HG02970 (cell line): ENCODE measurements around the gene SENP8.

Source experiments
- ATAC-seq: cut with Tn5 transposase; IDR thresholded peaks from one replicate; pipeline ENCODE4 v1.9.1; 2021; ENCODE audit warnings: mild to moderate bottlenecking, moderate library complexity, moderate number of reproducible peaks; ENCODE audit not compliant: unreplicated experiment, low FRiP score

SENP8 gene

GRCh38 chr15:72173864-72174550, 55.8 kb downstream of the SENP8 start:
- no peak for ATAC-seq

DNA sequence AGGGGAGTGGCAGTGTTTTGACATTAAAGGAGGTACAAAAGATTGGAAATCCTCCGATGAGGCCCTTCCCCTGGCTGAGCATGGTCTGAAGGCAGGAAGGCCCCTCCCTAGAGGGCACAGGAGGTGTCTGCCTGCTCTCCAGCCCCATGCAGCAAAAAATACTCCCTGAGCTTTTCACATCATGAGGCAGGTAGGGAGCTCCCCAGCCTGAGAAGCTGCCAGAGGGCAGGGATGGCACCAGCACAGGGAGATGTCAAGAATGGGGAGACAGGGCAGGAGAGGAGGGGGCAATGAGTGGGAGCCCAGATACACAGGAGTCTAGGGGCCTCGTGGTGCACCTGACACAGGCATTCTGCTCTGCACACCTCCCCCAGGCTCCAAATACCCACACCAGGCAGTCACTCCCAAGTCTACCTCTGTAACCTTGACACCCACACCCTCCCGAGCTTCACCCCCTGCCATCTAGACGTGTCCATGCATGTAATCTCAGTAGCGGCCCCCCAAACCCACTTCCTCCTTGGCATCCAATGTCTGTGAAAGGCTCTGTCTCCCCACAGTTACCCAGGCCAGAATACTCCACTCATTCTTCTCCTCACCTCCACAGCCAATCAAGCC, 56.5 kb downstream of the SENP8 start:
- no peak for ATAC-seq

DNA sequence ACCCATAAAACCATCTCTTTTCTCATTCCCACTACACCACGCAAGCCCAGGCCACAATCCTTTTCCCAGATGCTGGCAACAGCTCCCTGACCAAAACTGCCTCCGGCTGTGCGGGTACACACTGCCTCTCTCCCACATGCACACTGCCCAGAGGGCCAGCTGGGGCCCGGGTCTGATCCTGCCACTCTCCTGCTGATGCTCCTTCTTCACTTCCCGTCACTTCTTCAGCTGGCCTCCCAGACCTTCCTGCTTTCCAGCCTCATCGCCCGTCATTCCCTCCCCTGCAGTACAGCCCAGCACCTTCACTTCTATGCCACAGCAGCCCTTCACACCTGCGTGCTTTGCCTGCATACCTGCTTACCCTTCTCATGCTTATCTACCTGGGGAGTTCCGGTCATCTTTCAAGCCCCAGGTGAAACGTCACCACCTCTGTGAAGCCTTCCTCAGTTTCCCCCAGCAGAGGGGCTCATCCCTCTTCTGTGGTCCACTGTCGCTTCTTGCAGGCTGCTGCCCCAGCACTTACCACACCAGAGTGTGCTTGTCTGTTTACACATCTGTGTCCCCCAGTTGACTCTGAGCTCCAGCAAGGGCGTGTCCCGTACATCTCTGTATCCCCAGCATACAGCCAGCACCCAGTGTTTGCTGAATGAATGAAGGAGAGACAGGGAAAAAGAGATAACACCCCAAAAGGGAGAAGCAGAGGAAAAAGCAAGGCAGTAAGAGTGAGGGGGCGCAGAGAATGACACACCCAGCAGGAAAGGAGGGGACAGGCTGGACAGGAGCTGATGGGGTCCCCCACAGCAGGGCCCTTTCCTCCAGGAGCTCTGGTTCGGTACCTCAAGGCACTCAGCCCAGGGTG, 57.2 kb downstream of the SENP8 start:
- no peak for ATAC-seq

DNA sequence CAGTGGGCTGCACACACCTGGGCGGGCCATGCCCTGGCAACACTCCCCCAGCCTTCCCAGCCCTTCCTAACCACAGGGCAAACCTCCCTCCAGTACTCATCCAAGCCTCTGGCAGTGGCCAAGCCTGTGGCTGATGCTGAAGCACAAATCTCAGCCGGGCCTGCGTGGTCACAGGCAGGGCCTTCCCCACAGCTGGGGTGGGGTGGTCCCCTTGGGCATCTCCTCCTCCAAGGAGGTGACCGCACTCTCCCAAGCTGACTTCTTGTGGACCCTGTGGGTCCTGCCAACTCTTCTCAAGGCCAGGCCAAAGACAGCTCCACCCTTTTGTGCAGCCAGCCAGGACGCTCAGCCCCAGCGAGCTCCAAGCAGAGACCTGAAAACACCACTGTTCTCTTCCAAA, 58.0 kb downstream of the SENP8 start:
- ATAC-seq: no peak

- ATAC-seq: no peak
These were observed 58.5 kb downstream of the SENP8 start for GRCh38 chr15:72176743-72177142.

DNA sequence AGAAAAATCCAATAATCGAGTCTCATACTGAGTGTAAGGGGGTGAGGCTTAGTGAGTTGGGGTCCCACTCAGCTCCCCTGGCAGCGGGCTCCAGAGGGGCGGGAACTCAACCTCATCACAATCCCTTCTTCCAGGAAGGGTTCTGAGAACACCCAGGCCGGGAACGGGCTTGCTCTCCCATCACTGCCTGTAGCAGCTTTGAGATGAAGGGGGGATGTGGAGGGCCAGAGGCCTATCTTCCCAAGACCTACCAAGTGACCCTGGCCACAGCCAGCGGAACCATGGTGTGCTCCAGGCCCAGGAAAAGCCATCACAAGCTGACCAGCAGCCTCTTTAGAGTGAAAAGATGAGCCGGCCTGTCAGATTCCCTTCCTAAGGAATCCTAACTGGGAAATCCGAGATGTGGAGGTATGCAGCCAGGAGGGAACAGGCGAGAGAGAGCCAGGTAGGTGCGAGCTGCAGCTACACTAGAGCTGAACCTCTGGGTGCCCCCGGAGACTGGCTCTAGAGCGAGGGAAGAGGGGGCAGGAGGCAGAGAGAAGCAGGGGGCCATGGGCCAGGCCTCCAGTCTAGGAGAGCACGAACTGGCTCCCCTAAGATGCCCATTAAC, 60.9 kb downstream of the SENP8 start:
- no peak for ATAC-seq

- no peak for ATAC-seq
These were observed 61.9 kb downstream of the SENP8 start for GRCh38 chr15:72179950-72180581.

- ATAC-seq: no peak
These were observed 62.6 kb downstream of the SENP8 start for GRCh38 chr15:72180761-72181324.

GRCh38 chr15:72182244-72182643, 64.0 kb downstream of the SENP8 start:
- ATAC-seq: no peak

GRCh38 chr15:72182673-72183072, 64.5 kb downstream of the SENP8 start:
- no peak for ATAC-seq

GRCh38 chr15:72183781-72184164, 65.6 kb downstream of the SENP8 start:
- no peak for ATAC-seq

DNA sequence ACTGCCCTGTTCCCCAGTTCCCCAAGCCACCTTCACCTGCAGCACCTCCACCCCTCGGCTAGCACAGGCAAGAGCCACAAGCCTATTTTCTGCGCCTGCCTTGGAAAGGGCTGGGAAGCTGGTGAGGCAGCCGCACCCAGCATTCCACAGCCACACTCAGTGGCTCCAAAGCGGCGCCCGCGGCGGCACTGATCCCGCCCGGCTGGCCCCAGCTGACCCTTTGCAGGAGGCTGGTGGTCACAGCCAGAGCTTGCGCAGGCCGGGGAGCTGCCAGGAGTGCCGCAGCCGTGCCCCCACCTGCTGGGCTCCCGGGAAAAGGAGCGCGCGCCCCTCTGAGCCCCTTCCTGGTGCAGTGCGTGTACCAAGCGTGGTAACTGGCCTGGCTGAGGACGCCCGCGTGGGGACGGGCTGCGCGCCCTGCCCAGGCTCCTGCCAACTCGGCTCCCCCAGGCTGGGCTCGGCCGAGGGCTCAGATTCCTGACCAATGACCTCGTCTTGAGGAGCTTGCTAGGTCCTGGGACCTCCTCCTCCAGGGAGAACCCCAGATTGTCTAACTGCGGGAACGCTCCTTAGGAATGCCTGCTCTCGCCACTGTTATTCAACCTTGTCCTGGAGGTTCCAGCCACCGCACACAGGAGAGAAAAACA, 66.1 kb downstream of the SENP8 start:
- no peak for ATAC-seq

- ATAC-seq: no peak
These were observed 71.2 kb downstream of the SENP8 start for GRCh38 chr15:72189250-72189902.

GRCh38 chr15:72192416-72192815, 74.2 kb downstream of the SENP8 start:
- ATAC-seq: no peak
